Adrenal gland (tissue), 12 donors: ENCODE results near the gene CAMTA1. TPM values are rescaled to one million over a fixed set of nuclear protein-coding genes. Genes with fewer than 3 reads are reported as not detected.
A peak's percentile ranks its signal among the peaks of the same experiment; 100 is the strongest.

ENCODE experiments used
- DNase-seq, 7 donors: peaks; one replicate each; pipeline ENCODE4 v3.0.0-alpha.2; 2019 to 2020
- H3K27ac ChIP-seq, 5 donors: fragments of 200-600 bp; sonication (generic) in 4 of 5; 1 replicate in 3 of 5; 2 replicates in 2 of 5; pipeline versions ENCODE4 v1.5.1 to v1.8.0; 2016 to 2020; ENCODE audit warnings: mild to moderate bottlenecking in 1 of 5
- H3K27me3 ChIP-seq: fragments of 200-600 bp; 2 replicates; pipeline ENCODE4 v1.8.0; 2021
- H3K36me3 ChIP-seq, 2 donors: fragments of 200-600 bp; replicated peaks in 1 of 2; 1 replicate in 1 of 2; 2 replicates in 1 of 2; pipeline versions ENCODE4 v1.5.1 to v1.8.0; 2018 to 2022
- H3K4me1 ChIP-seq, 2 donors: fragments of 200-600 bp; replicated peaks in 1 of 2; 1 replicate in 1 of 2; 2 replicates in 1 of 2; pipeline versions ENCODE4 v1.5.1 to v1.8.0; 2018 to 2021
- H3K4me3 ChIP-seq, 4 donors: fragments of 200-600 bp; sonication (generic) in 3 of 4; one replicate each; pipeline ENCODE4 v1.5.1; 2016 to 2018
- H3K9me3 ChIP-seq, 3 donors: fragments of 200-600 bp; sonication (generic) in 1 of 3; replicated peaks in 1 of 3; 1 replicate in 2 of 3; 2 replicates in 1 of 3; pipeline versions ENCODE4 v1.5.1 to v1.8.0; 2016 to 2021
- CTCF ChIP-seq, 6 experiments: fragments of 450-650 bp in 4 of 6; fragments of 200-600 bp in 2 of 6; sonication (generic) in 1 of 6; IDR thresholded peaks; 1 replicate in 5 of 6; 2 replicates in 1 of 6; pipeline versions ENCODE4 v1.5.1 to v1.8.0; 2016 to 2021; ENCODE audit warnings: antibody characterized with exemption in 6 of 6, mild to moderate bottlenecking in 2 of 6, moderate library complexity in 1 of 6
- POLR2A ChIP-seq, 2 donors: fragments of 450-650 bp; IDR thresholded peaks; one replicate each; pipeline ENCODE4 v1.6.1; 2017; ENCODE audit warnings: antibody characterized with exemption in 2 of 2, mild to moderate bottlenecking in 2 of 2, moderate library complexity in 1 of 2
- WGBS, 4 donors: extraction: QIAGEN DNeasy Blood & Tissue Kit in 2 of 4; methylation state at CpG; one replicate each; pipeline versions ENCODE4 v1.1.5 to v1.1.7; 2013 to 2017; 5-methylcytosine and 5-hydroxymethylcytosine counted together
- intact Hi-C, 2 donors: fragments of 100-400 bp; cut with DNase I; formaldehyde crosslinking; loops; one replicate each; pipeline versions ENCODE4 v1.14.1 to v1.15.0; 2022 to 2023
- polyA plus RNA-seq, 3 donors: library from polyadenylated mRNA; stranded (reverse); fragments of 200-250 nt in 2 of 3; fragments of 350-450 nt in 1 of 3; fragmentation: Illumina TruSeq in 1 of 3; extraction: RNeasy Lipid Tissue Mini Kit (QIAGEN cat#74804) in 1 of 3; gene quantifications; one replicate each; pipeline ENCODE4 v1.2.3, GENCODE V29; 2013 to 2014
- total RNA-seq, 9 donors: library from RNA; depleted of rRNA in 4 of 9; stranded (reverse); fragments of >200 nt in 4 of 9; fragments of 120-200 nt in 1 of 9; fragmentation: NEBNext Ultra II Directional in 1 of 9; extraction: Animal tissue kit (Norgen Biotek cat#: 25700) in 1 of 9; gene quantifications; one replicate each; pipeline versions ENCODE4 v1.1.0 to v1.2.4, GENCODE V29; 2013 to 2023
- donor health status: healthy with polysubstance abuse.
- donor health status: Bipolar disorder and iron deficiency.
- donor health status: DM: yes; HTN: yes; CAD: no.
- donor health status: DM: no; HTN: no; CAD: no.
- donor health status: DM: no; HTN: no; CAD: no.
- donor health status: DM: yes; HTN: yes; CAD: no.

The CAMTA1 gene
- total and polyA plus RNA-seq, 12 donors = 62.9 to 141 (median 96.9) TPM

GRCh38 chr1:7388488-7389185, 603.4 kb downstream of the CAMTA1 start:
- Histone ChIP-seq H3K27me3 (no peaks in the 10 kb centered on the region), H3K4me1 (peaks cover 7 to 15% of the 10 kb centered on the region in 2 donors), H3K27ac (peak overlapping the region in 2 of 5 donors; percentile 37 to 69), H3K4me3 (no peak overlapping the region), H3K36me3 (no peaks in the 10 kb centered on the region), H3K9me3 (no peaks in the 10 kb centered on the region)
- peak in 6 of 7 donors; percentile 36 to 79 (median 51) for DNase-seq
- TF ChIP-seq POLR2A (IDR thresholded peaks at IDR 0.05) (no peak), CTCF (IDR thresholded peaks at IDR 0.05) (no peak)
- 37 to 54% (median 43%) methylated on average over 9 to 19 of the region's 19 CpGs for WGBS, 4 donors
- intact Hi-C loops = no loop called here

GRCh38 chr1:7389201-7389905, 604.1 kb downstream of the CAMTA1 start:
- Histone ChIP-seq H3K27ac (peak overlapping the region in 2 of 5 donors; percentile 37 to 69), H3K4me3 (no peak overlapping the region)
- intact Hi-C loops = no loop called here

DNA sequence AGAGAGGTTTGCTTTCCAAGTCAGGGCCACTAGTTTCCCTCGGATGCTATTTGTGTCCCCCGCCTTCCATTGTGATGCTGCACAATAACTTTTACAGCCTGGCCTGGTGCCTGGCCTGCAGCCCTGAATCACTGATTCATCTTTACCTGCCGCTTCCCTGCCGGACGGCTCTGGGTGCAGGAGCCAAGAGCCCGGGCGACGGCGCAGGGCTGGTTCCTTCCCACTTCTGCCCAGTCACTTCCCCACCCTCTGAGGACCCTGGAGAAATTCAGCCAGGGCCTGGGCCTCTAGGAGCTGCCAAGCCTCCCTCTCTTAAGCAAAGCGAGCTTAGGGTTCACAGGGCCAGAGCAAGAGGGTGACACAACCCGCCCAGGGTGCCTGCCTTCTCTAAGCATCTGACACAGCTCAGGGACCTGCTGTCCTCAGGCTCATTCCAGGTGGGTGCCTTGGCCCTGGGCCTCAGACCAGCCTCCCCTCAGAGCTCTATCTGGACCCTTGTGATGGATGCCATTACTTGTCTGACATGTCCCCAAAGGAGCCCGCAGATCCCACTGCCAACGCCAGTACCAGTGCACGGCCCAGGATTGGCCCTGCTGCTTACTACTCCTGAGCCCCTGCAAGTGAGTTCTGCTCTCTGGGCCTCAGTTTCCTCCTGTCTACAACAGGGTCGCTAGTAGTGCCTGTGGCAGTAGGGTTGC, 604.8 kb downstream of the CAMTA1 start:
- 67 to 84% (median 78%) methylated on average over 11 to 15 of the region's 15 CpGs for WGBS, 4 donors
- Histone ChIP-seq H3K4me1 (peaks cover 7 to 15% of the 10 kb centered on the region in 2 donors), H3K27ac (peak overlapping the region in 1 of 5 donors; percentile 69), H3K9me3 (no peaks in the 10 kb centered on the region), H3K36me3 (no peaks in the 10 kb centered on the region), H3K27me3 (no peaks in the 10 kb centered on the region), H3K4me3 (no peak overlapping the region)
- DNase-seq = peak in 4 of 7 donors; percentile 2 to 48 (median 16)
- TF ChIP-seq POLR2A (IDR thresholded peaks at IDR 0.05) = no peak
- no peak for TF ChIP-seq CTCF (IDR thresholded peaks at IDR 0.05)
- intact Hi-C loops = no loop called here

More at GRCh38 chr1:7389201-7389905, 604.1 kb downstream of the CAMTA1 start:
- no peaks in the 10 kb centered on the region for H3K9me3 ChIP-seq
- TF ChIP-seq POLR2A (IDR thresholded peaks at IDR 0.05) (no peak), CTCF (IDR thresholded peaks at IDR 0.05) (no peak)
- H3K27me3 ChIP-seq = no peaks in the 10 kb centered on the region
- H3K4me1 ChIP-seq = peaks cover 7 to 15% of the 10 kb centered on the region in 2 donors
- peak in 4 of 7 donors; percentile 16 to 60 (median 26) for DNase-seq
- WGBS, 4 donors = 17 to 31% (median 26%) methylated on average over 10 to 13 of the region's 13 CpGs
- H3K36me3 ChIP-seq = no peaks in the 10 kb centered on the region

DNA sequence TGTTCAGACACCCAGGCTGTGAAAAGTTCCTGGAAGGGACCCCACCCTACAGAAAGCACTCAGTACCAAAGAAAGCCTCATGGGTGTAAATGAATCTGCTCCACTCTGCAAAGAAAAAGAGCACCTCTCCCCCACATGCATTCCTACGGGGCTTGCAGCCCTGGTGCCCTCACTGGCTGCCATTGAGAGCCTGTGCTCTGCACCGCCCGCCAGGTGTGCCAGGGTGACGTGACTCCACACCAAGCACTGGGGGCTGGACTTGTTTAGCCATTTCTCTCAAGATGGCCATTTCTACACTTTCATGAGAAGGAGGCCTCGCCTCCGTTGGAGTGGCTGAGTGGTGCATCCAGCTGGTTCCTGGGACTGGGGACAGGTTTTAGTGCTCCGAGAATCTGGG, 605.3 kb downstream of the CAMTA1 start:
- no peaks in the 10 kb centered on the region for H3K9me3 ChIP-seq
- no peaks in the 10 kb centered on the region for H3K36me3 ChIP-seq
- 94 to 100% (median 98%) methylated on average over 6 to 7 of the region's 7 CpGs for WGBS, 4 donors
- TF ChIP-seq CTCF (IDR thresholded peaks at IDR 0.05) = no peak
- no peak for TF ChIP-seq POLR2A (IDR thresholded peaks at IDR 0.05)
- no peak overlapping the region for H3K27ac ChIP-seq
- peaks cover 7 to 15% of the 10 kb centered on the region in 2 donors for H3K4me1 ChIP-seq
- H3K4me3 ChIP-seq = no peak overlapping the region
- H3K27me3 ChIP-seq = no peaks in the 10 kb centered on the region
- intact Hi-C loops = no loop called here
- peak in 4 of 7 donors; percentile 1 to 30 (median 6) for DNase-seq
